ENCODE results near the gene PRR30.

GRCh38 chr2:27145682-27146081, 6.5 kb upstream of the PRR30 start:
- TF ChIP-seq CTCF (IDR thresholded peaks at IDR 0.05; ENCODE audit: extremely low read depth in 1 of 2, insufficient read depth in 1 of 2, low read depth in 1 of 2, low read length in 2 of 2) = no peak
- no peak for TF ChIP-seq POLR2A (IDR thresholded peaks at IDR 0.05; ENCODE audit: low read depth, low read length)
- TF ChIP-seq, protein P1, sequence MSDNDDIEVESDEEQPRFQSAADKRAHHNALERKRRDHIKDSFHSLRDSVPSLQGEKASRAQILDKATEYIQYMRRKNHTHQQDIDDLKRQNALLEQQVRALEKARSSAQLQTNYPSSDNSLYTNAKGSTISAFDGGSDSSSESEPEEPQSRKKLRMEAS (IDR thresholded peaks at IDR 0.05; ENCODE audit: insufficient read depth, insufficient read length) = no peak

Data from endothelial cell of umbilical vein (primary cell).